A673 (cell line): ENCODE results near the gene CFAP107. TPM values are rescaled to one million over a fixed set of nuclear protein-coding genes. Genes with fewer than 3 reads are reported as not detected.

Experiments
- BruUV-seq: library from RNA; stranded (reverse); fragments of 400-500 nt; replicated peaks from 2 replicates; lab custom pipeline; 2021; lab: Mats Ljungman, UMichigan
- CTCF ChIA-PET: fragments of 300-600 bp; sonication (Branson Sonifier 250); formaldehyde crosslinking; loops from one replicate; lab custom pipeline; 2022; ENCODE audit warnings: antibody characterized with exemption; lab: Charles Lee
- POLR2A ChIA-PET: fragments of 300-600 bp; sonication (Branson Sonifier 250); formaldehyde crosslinking; loops from one replicate; lab custom pipeline; 2022; ENCODE audit warnings: antibody characterized with exemption; ENCODE audit not compliant: low non-redundant PET; lab: Charles Lee
- DNase-seq: peaks from one replicate; pipeline ENCODE4 v3.0.0-alpha.2; 2015; ENCODE audit warnings: low spot score
- H3K27ac ChIP-seq: fragments of 200-600 bp; sonication (generic); 2 replicates; pipeline ENCODE4 v1.5.1; 2016; ENCODE audit warnings: mixed run types, low read depth, mild to moderate bottlenecking, mixed read lengths, antibody characterized with exemption, low read length; ENCODE audit not compliant: poor library complexity, severe bottlenecking
- H3K27me3 ChIP-seq: fragments of 200-600 bp; sonication (generic); replicated peaks from 2 replicates; pipeline ENCODE4 v1.6.1; 2017; ENCODE audit warnings: mixed run types, low read depth, mild to moderate bottlenecking, mixed read lengths, antibody characterized with exemption, low read length; ENCODE audit not compliant: insufficient read depth, poor library complexity
- H3K36me3 ChIP-seq: fragments of 200-600 bp; sonication (generic); 2 replicates; pipeline ENCODE4 v1.6.1; 2016; ENCODE audit warnings: mixed run types, mild to moderate bottlenecking, mixed read lengths, antibody characterized with exemption, low read length; ENCODE audit not compliant: insufficient read depth, poor library complexity, severe bottlenecking
- H3K4me1 ChIP-seq: fragments of 200-600 bp; sonication (generic); 2 replicates; pipeline ENCODE4 v1.6.1; 2017; ENCODE audit warnings: mixed run types, mild to moderate bottlenecking, mixed read lengths, antibody characterized with exemption, low read length; ENCODE audit not compliant: insufficient read depth, poor library complexity, severe bottlenecking
- H3K4me3 ChIP-seq: fragments of 200-600 bp; sonication (generic); 2 replicates; pipeline ENCODE4 v1.5.1; 2016; ENCODE audit warnings: low read depth, mixed run types, mild to moderate bottlenecking, mixed read lengths, low read length; ENCODE audit not compliant: poor library complexity, severe bottlenecking
- H3K9me3 ChIP-seq: fragments of 200-600 bp; sonication (generic); 2 replicates; pipeline ENCODE4 v1.6.1; 2016; ENCODE audit warnings: mixed run types, low read depth, mild to moderate bottlenecking, mixed read lengths, antibody characterized with exemption, low read length; ENCODE audit not compliant: poor library complexity, severe bottlenecking
- CTCF ChIP-seq: fragments of 300-800, 200-600 bp; sonication (generic); conservative IDR thresholded peaks from 2 replicates; pipeline ENCODE4 v1.5.1; 2017; ENCODE audit warnings: low read depth, mild to moderate bottlenecking, antibody characterized with exemption, low read length, moderate library complexity, mixed read lengths
- EZH2 ChIP-seq: fragments of 200-600 bp; sonication (generic); IDR thresholded peaks from 2 replicates; pipeline ENCODE4 v1.6.1; 2017; ENCODE audit warnings: borderline replicate concordance, low read depth, mild to moderate bottlenecking, mixed read lengths, antibody characterized with exemption, low read length; ENCODE audit not compliant: poor library complexity, severe bottlenecking
- intact Hi-C: fragments of 100-400 bp; cut with micrococcal nuclease; formaldehyde crosslinking; loops from one replicate; pipeline ENCODE4 v1.10.0; 2022; ENCODE audit not compliant: unreplicated experiment
- total RNA-seq: library from RNA; stranded (reverse); gene quantifications from 2 replicates; pipeline ENCODE4 v1.2.3, GENCODE V29; 2021

Gene CFAP107
- total RNA-seq, 1 experiment from 2014 or later = not detected

GRCh38 chr1:12810691-12811408 lies 64.8 kb downstream of the CFAP107 start:
- CTCF ChIA-PET = no interaction called here
- no peaks in the 10 kb centered on the region for H3K27me3 ChIP-seq
- no peaks in the 10 kb centered on the region for H3K9me3 ChIP-seq
- DNase-seq = no peak
- H3K4me1 ChIP-seq = no peaks in the 10 kb centered on the region
- intact Hi-C loops = no loop called here
- H3K36me3 ChIP-seq = no peaks in the 10 kb centered on the region
- H3K4me3 ChIP-seq = no peak overlapping the region
- H3K27ac ChIP-seq = no peak overlapping the region
- no TSS peak for BruUV-seq
- POLR2A ChIA-PET = no interaction called here
- TF ChIP-seq CTCF = no peak
- TF ChIP-seq EZH2 = no peak

- Histone ChIP-seq H3K4me1 (no peaks in the 10 kb centered on the region), H3K27ac (no peak overlapping the region), H3K36me3 (no peaks in the 10 kb centered on the region), H3K4me3 (no peak overlapping the region), H3K9me3 (no peaks in the 10 kb centered on the region), H3K27me3 (no peaks in the 10 kb centered on the region)
- intact Hi-C loops = no loop called here
- TF ChIP-seq CTCF (no peak), EZH2 (no peak)
- CTCF ChIA-PET = no interaction called here
- no TSS peak for BruUV-seq
- no peak for DNase-seq
- POLR2A ChIA-PET = no interaction called here
Measured at GRCh38 chr1:12811409-12811784, 65.4 kb downstream of the CFAP107 start.

Other genes starting within 250 kb of the CFAP107 start
- gene DHRS3, start 128.0 kb upstream of the CFAP107 start, total RNA-seq = 2.4 TPM in 2 replicates
- gene AADACL4, start 102.1 kb upstream of the CFAP107 start, total RNA-seq = 0.43 TPM in 1 of 2 replicates, not detected in the other
- gene AADACL3, start 30.1 kb upstream of the CFAP107 start, total RNA-seq = not detected in 2 replicates
- gene PRAMEF12, start 27.5 kb downstream of the CFAP107 start, total RNA-seq = not detected in 2 replicates
- gene PRAMEF1, start 45.2 kb downstream of the CFAP107 start, total RNA-seq = not detected in 2 replicates
- not detected in 2 replicates for gene PRAMEF11, start 85.2 kb downstream of the CFAP107 start, total RNA-seq
- not detected in 2 replicates for gene HNRNPCL1, start 102.5 kb downstream of the CFAP107 start, total RNA-seq
- not detected in 2 replicates for gene PRAMEF2, start 110.9 kb downstream of the CFAP107 start, total RNA-seq
- not detected in 2 replicates for gene PRAMEF4, start 140.0 kb downstream of the CFAP107 start, total RNA-seq
- gene PRAMEF10, start 152.1 kb downstream of the CFAP107 start, total RNA-seq = not detected in 2 replicates
- not detected in 2 replicates for gene PRAMEF7, start 170.4 kb downstream of the CFAP107 start, total RNA-seq
- not detected in 2 replicates for gene PRAMEF6, start 201.4 kb downstream of the CFAP107 start, total RNA-seq